Urinary bladder (tissue), 4 donors: Measurements from ENCODE around the gene TNRC6A. TPM values are rescaled to one million over a fixed set of nuclear protein-coding genes. Genes with fewer than 3 reads are reported as not detected.
"Not testable (repeated sequence)": the region's sequence is repeated elsewhere in the genome, so short reads cannot be mapped to it uniquely, and the experiment has no call there.

Experiments
- DNase-seq: peaks from one replicate; pipeline ENCODE4 v3.0.0-alpha.2; 2015; ENCODE audit errors: extremely low spot score
- H3K27ac ChIP-seq: one replicate; pipeline ENCODE4 v1.5.1; 2013; ENCODE audit warnings: low read depth, mild to moderate bottlenecking, moderate library complexity
- H3K36me3 ChIP-seq: one replicate; pipeline ENCODE4 v1.6.1; 2013; ENCODE audit warnings: mild to moderate bottlenecking, moderate library complexity; ENCODE audit not compliant: insufficient read depth
- H3K4me1 ChIP-seq: one replicate; pipeline ENCODE4 v1.6.1; 2013; ENCODE audit warnings: mild to moderate bottlenecking, moderate library complexity; ENCODE audit not compliant: insufficient read depth
- H3K4me3 ChIP-seq: one replicate; pipeline ENCODE4 v1.5.1; 2013; ENCODE audit warnings: low read depth, low read length
- WGBS: extraction: QIAGEN DNeasy Blood & Tissue Kit; methylation state at CpG from one replicate; pipeline ENCODE4 v1.1.7; 2013; 5-methylcytosine and 5-hydroxymethylcytosine counted together
- polyA plus RNA-seq: library from polyadenylated mRNA; stranded (reverse); fragments of 200-250 nt; gene quantifications from one replicate; pipeline ENCODE4 v1.2.3, GENCODE V29; 2013
- total RNA-seq: library from RNA; depleted of rRNA; stranded (reverse); fragments of >200 nt; gene quantifications from one replicate; pipeline ENCODE4 v1.2.3, GENCODE V29; 2014
- donor health status: healthy with polysubstance abuse.
- donor health status: healthy.

TNRC6A gene
- total and polyA plus RNA-seq, 2 donors, result 20.9 to 72.8 TPM

- H3K36me3 ChIP-seq, result no peaks in the 10 kb centered on the region
- H3K4me1 ChIP-seq, result no peaks in the 10 kb centered on the region
- WGBS, result 25% methylated on average over 5 of the region's 5 CpGs
- H3K27ac ChIP-seq, result no peak overlapping the region
- no peak overlapping the region for H3K4me3 ChIP-seq
- no peak for DNase-seq
These were observed 109.3 kb downstream of the TNRC6A start for GRCh38 chr16:24838554-24839266.

GRCh38 chr16:24839347-24839972 lies 110.0 kb downstream of the TNRC6A start:
- H3K27ac ChIP-seq, result no peak overlapping the region
- H3K36me3 ChIP-seq, result no peaks in the 10 kb centered on the region
- WGBS, result 85% methylated on average over 7 of the region's 7 CpGs
- no peaks in the 10 kb centered on the region for H3K4me1 ChIP-seq
- DNase-seq, result no peak
- no peak overlapping the region for H3K4me3 ChIP-seq

- no peak for DNase-seq
- Histone ChIP-seq H3K36me3 (no peaks in the 10 kb centered on the region), H3K4me3 (no peak overlapping the region), H3K4me1 (no peaks in the 10 kb centered on the region), H3K27ac (no peak overlapping the region)
These were observed 111.8 kb downstream of the TNRC6A start for GRCh38 chr16:24841291-24841690.

- Histone ChIP-seq H3K36me3 (no peaks in the 10 kb centered on the region), H3K4me3 (no peak overlapping the region), H3K27ac (no peak overlapping the region), H3K4me1 (no peaks in the 10 kb centered on the region)
- DNase-seq, result no peak
- WGBS, result 82% methylated on average over 17 of the region's 17 CpGs
These were observed 114.9 kb downstream of the TNRC6A start for GRCh38 chr16:24844101-24845030.

- H3K4me3 ChIP-seq, H3K36me3 ChIP-seq, H3K27ac ChIP-seq, H3K4me1 ChIP-seq, DNase-seq: not testable (repeated sequence)
- WGBS, result 89% methylated on average over 2 of the region's 2 CpGs
These were observed 115.5 kb downstream of the TNRC6A start for GRCh38 chr16:24845031-24845365.

GRCh38 chr16:24845726-24846547 lies 116.5 kb downstream of the TNRC6A start, which contains the start of gene SLC5A11:
Gene SLC5A11, plus strand, starts transcription at chr16:24845963. Its CDS starts 12,681 bp downstream, at chr16:24858644.
- Histone ChIP-seq H3K36me3 (no peaks in the 10 kb centered on the region), H3K4me3 (no peak within 1 kb of the TSS), H3K27ac (no peak within 1 kb of the TSS), H3K4me1 (no peaks in the 10 kb centered on the region)
- 68% methylated on average over 21 of the region's 21 CpGs for WGBS
- no peak for DNase-seq

- H3K27ac ChIP-seq, result no peak overlapping the region
- WGBS, result 61% methylated on average over 8 of the region's 8 CpGs
- no peak for DNase-seq
- no peaks in the 10 kb centered on the region for H3K36me3 ChIP-seq
- H3K4me1 ChIP-seq, result no peaks in the 10 kb centered on the region
- H3K4me3 ChIP-seq, result no peak overlapping the region
These were observed 117.3 kb downstream of the TNRC6A start for GRCh38 chr16:24846548-24847357.

- WGBS, result 85% methylated on average over 3 of the region's 3 CpGs
- no peak for DNase-seq
- Histone ChIP-seq H3K27ac (no peak overlapping the region), H3K4me3 (no peak overlapping the region), H3K36me3 (no peaks in the 10 kb centered on the region), H3K4me1 (no peaks in the 10 kb centered on the region)
These were observed 117.9 kb downstream of the TNRC6A start for GRCh38 chr16:24847358-24847664.

GRCh38 chr16:24848065-24848464 lies 118.6 kb downstream of the TNRC6A start:
- 71% methylated on average over 5 of the region's 5 CpGs for WGBS
- no peak overlapping the region for H3K4me3 ChIP-seq
- no peak overlapping the region for H3K27ac ChIP-seq
- DNase-seq, result no peak
- H3K4me1 ChIP-seq, result no peaks in the 10 kb centered on the region
- H3K36me3 ChIP-seq, result no peaks in the 10 kb centered on the region

- H3K4me3 ChIP-seq, result no peak overlapping the region
- DNase-seq, result no peak
- 77% methylated on average over 5 of the region's 5 CpGs for WGBS
- no peaks in the 10 kb centered on the region for H3K4me1 ChIP-seq
- H3K36me3 ChIP-seq, result no peaks in the 10 kb centered on the region
- no peak overlapping the region for H3K27ac ChIP-seq
These were observed 120.2 kb downstream of the TNRC6A start for GRCh38 chr16:24849641-24850040.

GRCh38 chr16:24850289-24850938 lies 121.0 kb downstream of the TNRC6A start:
- Histone ChIP-seq H3K4me1 (no peaks in the 10 kb centered on the region), H3K36me3 (no peaks in the 10 kb centered on the region), H3K27ac (no peak overlapping the region), H3K4me3 (no peak overlapping the region)
- no peak for DNase-seq
- WGBS, result 66% methylated on average over 9 of the region's 9 CpGs

GRCh38 chr16:24851700-24852099 lies 122.2 kb downstream of the TNRC6A start:
- Histone ChIP-seq H3K27ac (no peak overlapping the region), H3K36me3 (no peaks in the 10 kb centered on the region), H3K4me3 (no peak overlapping the region), H3K4me1 (no peaks in the 10 kb centered on the region)
- no peak for DNase-seq
- 55% methylated on average over 8 of the region's 8 CpGs for WGBS
